DMS79 treated with DMSO at 0.1 percent for 48 hours (cell line): ENCODE data around the gene TESK2.

Source experiments
- DNase-seq: peaks from one replicate; lab custom pipeline; 2025; lab: John Stamatoyannopoulos, UW

The TESK2 gene

GRCh38 chr1:45335855-45336324 is 155.1 kb downstream of the TESK2 start:
- DNase-seq = no peak

GRCh38 chr1:45334308-45335245 is 156.4 kb downstream of the TESK2 start:
- DNase-seq = no peak

GRCh38 chr1:45332346-45332720 is 158.6 kb downstream of the TESK2 start:
- no peak for DNase-seq

- no peak for DNase-seq
Measured at GRCh38 chr1:45331436-45332345, 159.3 kb downstream of the TESK2 start.

GRCh38 chr1:45329445-45329844 is 161.5 kb downstream of the TESK2 start:
- DNase-seq = no peak

GRCh38 chr1:45328680-45329079 is 162.3 kb downstream of the TESK2 start:
- no peak for DNase-seq

- DNase-seq = no peak
Measured at GRCh38 chr1:45327644-45328515, 163.1 kb downstream of the TESK2 start.

GRCh38 chr1:45326627-45327623 is 164.0 kb downstream of the TESK2 start, which contains the start of gene HPDL:
TSS of gene HPDL (plus strand) at chr1:45326895. CDS start at chr1:45327149, 254 bp downstream.
- peak; percentile 57 for DNase-seq

- DNase-seq = peak; percentile 19
Measured at GRCh38 chr1:45325851-45326506, 165.0 kb downstream of the TESK2 start.

GRCh38 chr1:45322486-45323040 is 168.4 kb downstream of the TESK2 start:
- no peak for DNase-seq

- DNase-seq = no peak
Measured at GRCh38 chr1:45321444-45321843, 169.5 kb downstream of the TESK2 start.

GRCh38 chr1:45319761-45320160 is 171.2 kb downstream of the TESK2 start:
- no peak for DNase-seq

- no peak for DNase-seq
Measured at GRCh38 chr1:45317166-45317565, 173.8 kb downstream of the TESK2 start.

GRCh38 chr1:45314266-45314665 is 176.7 kb downstream of the TESK2 start:
- DNase-seq = no peak

GRCh38 chr1:45306905-45307304 is 184.1 kb downstream of the TESK2 start:
- no peak for DNase-seq

- no peak for DNase-seq
Measured at GRCh38 chr1:45306319-45306718, 184.6 kb downstream of the TESK2 start.

GRCh38 chr1:45305231-45305630 is 185.7 kb downstream of the TESK2 start:
- no peak for DNase-seq

- DNase-seq = peak; percentile 70
Measured at GRCh38 chr1:45304311-45305081, 186.5 kb downstream of the TESK2 start.
